ENCODE measurements around the gene FAM117A.

FAM117A gene

GRCh38 chr17:49763735-49764558, at the start of gene FAM117A:
TSS of gene FAM117A (minus strand) at chr17:49764131. CDS start at chr17:49764087, 44 bp downstream.
- DNase-seq (ENCODE audit: low read depth in 2 of 2): peak; percentile 93 to 94

- no peak for DNase-seq (ENCODE audit: low read depth in 2 of 2)
Measured at GRCh38 chr17:49809056-49809455, 45.1 kb upstream of the FAM117A start.

GRCh38 chr17:49798738-49799137, 34.8 kb upstream of the FAM117A start:
- no peak for DNase-seq (ENCODE audit: low read depth in 2 of 2)

GRCh38 chr17:49798182-49798581, 34.3 kb upstream of the FAM117A start:
- DNase-seq (ENCODE audit: low read depth in 2 of 2): no peak

- no peak for DNase-seq (ENCODE audit: low read depth in 2 of 2)
Measured at GRCh38 chr17:49795372-49795771, 31.4 kb upstream of the FAM117A start.

GRCh38 chr17:49793309-49793708, 29.4 kb upstream of the FAM117A start:
- no peak for DNase-seq (ENCODE audit: low read depth in 2 of 2)

GRCh38 chr17:49789243-49789578, 25.3 kb upstream of the FAM117A start:
- DNase-seq (ENCODE audit: low read depth in 2 of 2): no peak

- peak; percentile 99 for DNase-seq (ENCODE audit: low read depth in 2 of 2)
Measured at GRCh38 chr17:49788478-49789242, 24.7 kb upstream of the FAM117A start, which contains the start of gene KAT7. TSS of gene KAT7 (plus strand) at chr17:49788681. CDS start at chr17:49788835, 154 bp downstream.

- DNase-seq (ENCODE audit: low read depth in 2 of 2): no peak
Measured at GRCh38 chr17:49787884-49788477, 24.1 kb upstream of the FAM117A start.

- DNase-seq (ENCODE audit: low read depth in 2 of 2): no peak
Measured at GRCh38 chr17:49784636-49785035, 20.7 kb upstream of the FAM117A start.

- no peak for DNase-seq (ENCODE audit: low read depth in 2 of 2)
Measured at GRCh38 chr17:49783791-49784190, 19.9 kb upstream of the FAM117A start.

- DNase-seq (ENCODE audit: low read depth in 2 of 2): no peak
Measured at GRCh38 chr17:49783071-49783715, 19.3 kb upstream of the FAM117A start.

- peak; percentile 35 to 36 for DNase-seq (ENCODE audit: low read depth in 2 of 2)
Measured at GRCh38 chr17:49779739-49780231, 15.9 kb upstream of the FAM117A start.

GRCh38 chr17:49779156-49779738, 15.3 kb upstream of the FAM117A start:
- no peak for DNase-seq (ENCODE audit: low read depth in 2 of 2)

GRCh38 chr17:49777563-49777962, 13.6 kb upstream of the FAM117A start:
- DNase-seq (ENCODE audit: low read depth in 2 of 2): no peak

GRCh38 chr17:49776551-49777300, 12.8 kb upstream of the FAM117A start:
- DNase-seq (ENCODE audit: low read depth in 2 of 2): no peak

- DNase-seq (ENCODE audit: low read depth in 2 of 2): no peak
Measured at GRCh38 chr17:49775546-49776260, 11.8 kb upstream of the FAM117A start.

GRCh38 chr17:49766918-49767530, 3.1 kb upstream of the FAM117A start:
- DNase-seq (ENCODE audit: low read depth in 2 of 2): no peak

GRCh38 chr17:49764559-49765180, 739 bp upstream of the FAM117A start:
- no peak for DNase-seq (ENCODE audit: low read depth in 2 of 2)
